HepG2 (cell line): ENCODE measurements around the gene SLC4A5. TPM values are rescaled to one million over a fixed set of nuclear protein-coding genes. Genes with fewer than 3 reads are reported as not detected.
A peak's percentile ranks its signal among the peaks of the same experiment; 100 is the strongest.

Experiments
- ATAC-seq: fragments of 200-7000 bp; cut with Tn5 transposase; 3 replicates; pipeline ENCODE4 v1.9.1; 2020; ENCODE audit warnings: mild to moderate bottlenecking, moderate library complexity
- BruUV-seq: library from RNA; stranded (reverse); fragments of 400-500 nt; replicated peaks from 2 replicates; lab custom pipeline; 2021; lab: Mats Ljungman, UMichigan
- CTCF ChIA-PET: fragments of 300-600 bp; formaldehyde crosslinking; extraction: SDS; loops from one replicate; lab custom pipeline; 2021; ENCODE audit warnings: low total read pairs, inconsistent platforms, low intra/inter-chr PET ratio; lab: Yijun Ruan, JAX
- POLR2A ChIA-PET: fragments of 350-600 bp; sonication (Branson Sonifier 250); formaldehyde crosslinking; loops from one replicate; lab custom pipeline; 2020; ENCODE audit warnings: antibody characterized with exemption, inconsistent platforms; lab: Yijun Ruan, JAX
- DNase-seq: peaks from one replicate; pipeline ENCODE4 v3.0.0-alpha.2; 2015; ENCODE audit warnings: low spot score
- FAIRE-seq: peaks from 3 replicates; lab custom pipeline; 2011; peaks lifted over from hg19 to GRCh38; lab: Jason Lieb, UNC
- H2AFZ ChIP-seq: one replicate; pipeline ENCODE4 v1.6.1; 2011; ENCODE audit warnings: low read length, inconsistent platforms
- H3K27ac ChIP-seq: fragments of 300-600 bp; 3 replicates; pipeline ENCODE4 v1.8.0; 2011; ENCODE audit warnings: mixed run types, mild to moderate bottlenecking, mixed read lengths, low read length, inconsistent platforms; ENCODE audit not compliant: insufficient read depth; ENCODE audit errors: extremely low read length
- H3K27me3 ChIP-seq, 2 experiments: fragments of 200-600 bp in 1 of 2; 2 replicates in 1 of 2; 3 replicates in 1 of 2; pipeline versions ENCODE4 v1.6.0 to v1.8.0; 2011; ENCODE audit warnings: low read length in 2 of 2, mild to moderate bottlenecking in 2 of 2, moderate library complexity in 2 of 2, inconsistent platforms in 1 of 2; ENCODE audit not compliant: insufficient read depth in 2 of 2, control insufficient read depth in 1 of 2
- H3K36me3 ChIP-seq, 2 experiments: fragments of 200-600 bp in 1 of 2; replicated peaks in 1 of 2; 2 replicates in 1 of 2; 3 replicates in 1 of 2; pipeline versions ENCODE4 v1.5.1 to v1.8.0; 2011; ENCODE audit warnings: low read length in 2 of 2, inconsistent platforms in 1 of 2; ENCODE audit not compliant: insufficient read depth in 2 of 2, control insufficient read depth in 1 of 2
- H3K4me1 ChIP-seq: 2 replicates; pipeline ENCODE4 v1.5.1; 2012; ENCODE audit warnings: low read length, inconsistent platforms; ENCODE audit not compliant: insufficient read depth
- H3K4me2 ChIP-seq: 2 replicates; pipeline ENCODE4 v1.6.0; 2011; ENCODE audit warnings: low read depth, low read length, inconsistent platforms
- H3K4me3 ChIP-seq, 3 experiments: fragments of 200-600 bp in 1 of 3; sonication (generic), shearing (Covaris generic) in 1 of 3; replicated peaks in 1 of 3; 2 replicates each; pipeline ENCODE4 v1.5.1; 2011 to 2016; ENCODE audit warnings: low read length in 3 of 3, inconsistent platforms in 2 of 3, low read depth in 2 of 3, mild to moderate bottlenecking in 2 of 3, control low read depth in 1 of 3, mixed read lengths in 1 of 3; ENCODE audit not compliant: insufficient read depth in 1 of 3
- H3K79me2 ChIP-seq: one replicate; pipeline ENCODE4 v1.6.1; 2011; ENCODE audit warnings: low read length, inconsistent platforms; ENCODE audit not compliant: insufficient read depth
- H3K9ac ChIP-seq: 2 replicates; pipeline ENCODE4 v1.6.0; 2011; ENCODE audit warnings: mild to moderate bottlenecking, low read depth, low read length, inconsistent platforms; ENCODE audit not compliant: insufficient read depth
- H3K9me3 ChIP-seq: 2 replicates; pipeline ENCODE4 v1.5.1; 2012; ENCODE audit warnings: mild to moderate bottlenecking, low read length
- H4K20me1 ChIP-seq: 2 replicates; pipeline ENCODE4 v1.6.0; 2011; ENCODE audit warnings: inconsistent platforms, mild to moderate bottlenecking, low read length, moderate library complexity; ENCODE audit not compliant: insufficient read depth
- ZNF550 ChIP-seq: sonication (generic); formaldehyde crosslinking; IDR thresholded peaks from 2 replicates; pipeline ENCODE4 v1.4.0; 2020; ENCODE audit warnings: mild to moderate bottlenecking, missing genetic modification reagents, borderline replicate concordance
- ZNF558 ChIP-seq: sonication (generic); formaldehyde crosslinking; IDR thresholded peaks from 2 replicates; pipeline ENCODE4 v1.9.0; 2022; ENCODE audit warnings: mild to moderate bottlenecking, missing genetic modification reagents, borderline replicate concordance
- WGBS: methylation state at CpG from one replicate; pipeline ENCODE4 v1.1.6; 2017; ENCODE audit warnings: low lambda C conversion rate; 5-methylcytosine and 5-hydroxymethylcytosine counted together
- in situ Hi-C: cut with HindIII; loops from 2 replicates; pipeline ENCODE4 v1.10.0; 2017; ENCODE audit warnings: low pct_unique_long_range_greater_than_20kb; ENCODE audit not compliant: extremely low pct_ligation_motif_present
- intact Hi-C: fragments of 100-400 bp; cut with micrococcal nuclease; formaldehyde crosslinking; loops from one replicate; pipeline ENCODE4 v1.10.0; 2022; ENCODE audit not compliant: unreplicated experiment
- polyA plus RNA-seq, 8 experiments: library from polyadenylated mRNA; depleted of rRNA in 3 of 8; stranded (reverse) in 7 of 8; unstranded in 1 of 8; fragments of >200 nt; fragmentation: Illumina TruSeq in 4 of 8; extraction: Trizol in 4 of 8; gene quantifications; 2 replicates each; pipeline versions ENCODE4 v1.2.1 to v1.2.3, GENCODE V29; 2011 to 2016; ENCODE audit warnings: low read depth in 4 of 8, missing spikeins in 1 of 8, mixed read lengths in 1 of 8; ENCODE audit not compliant: insufficient read depth in 1 of 8
- total RNA-seq, 5 experiments: library from RNA; depleted of rRNA; stranded (reverse); fragments of >200 nt; fragmentation: Illumina TruSeq; extraction: Trizol; gene quantifications; 2 replicates each; pipeline ENCODE4 v1.2.3, GENCODE V29; 2016; ENCODE audit warnings: low read depth in 1 of 5
- TF ChIP-seq, protein P1 (sequence below): sonication (generic); formaldehyde crosslinking; IDR thresholded peaks from 2 replicates; pipeline ENCODE4 v1.4.0; 2020; ENCODE audit warnings: missing genetic modification reagents, borderline replicate concordance

SLC4A5 gene
- total and polyA plus RNA-seq, 2 of the 13 experiments (the other 11 are each of a cell fraction or from before 2014, with no cell fraction given) = 0.50 TPM; not detected in 1

DNA sequence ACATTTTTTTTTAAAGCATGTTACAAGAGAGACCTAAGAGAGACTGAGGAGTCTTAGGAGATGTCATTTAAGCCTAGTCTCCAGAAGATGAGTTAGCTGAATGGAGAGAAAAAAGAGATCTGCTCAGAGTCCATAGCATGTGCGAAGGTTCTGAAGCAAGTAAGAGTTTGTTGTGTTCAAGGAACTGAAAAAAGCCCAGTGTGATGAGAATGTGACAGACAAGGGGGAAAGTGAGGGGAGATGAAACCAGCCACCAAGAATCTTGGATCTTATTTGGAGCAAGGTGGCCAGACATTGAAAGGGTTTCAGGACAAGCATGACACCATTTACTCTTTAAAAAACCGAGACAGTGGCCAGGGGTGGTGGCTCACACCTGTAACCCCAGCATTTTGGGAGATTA is 159.3 kb downstream of the SLC4A5 start:
- intact Hi-C loops = no loop called here
- POLR2A ChIA-PET = interaction anchor here (1.3 kb wide), 1 partner anchor 15 kb away, joined by 3 read pairs; no protein-coding TSS in a partner anchor
- 33% methylated on average over 2 of the region's 2 CpGs for WGBS

More for the DNA sequence above, 159.3 kb downstream of the SLC4A5 start:
- Histone ChIP-seq H3K4me1 (peaks cover 26% of the 10 kb centered on the region), H2AFZ (peak overlapping the region; percentile 21), H3K27me3 (no peaks in the 10 kb centered on the region), H3K27ac (no peak overlapping the region), H4K20me1 (no peaks in the 10 kb centered on the region), H3K4me3 (no peak overlapping the region), H3K4me2 (no peak overlapping the region), H3K36me3 (no peaks in the 10 kb centered on the region), H3K9ac (no peak overlapping the region), H3K9me3 (no peaks in the 10 kb centered on the region), H3K79me2 (no peaks in the 10 kb centered on the region)
- in situ Hi-C loops = no loop called here
- TF ChIP-seq ZNF550 (CRISPR knock-in tag) = no peak
- TF ChIP-seq, protein P1, sequence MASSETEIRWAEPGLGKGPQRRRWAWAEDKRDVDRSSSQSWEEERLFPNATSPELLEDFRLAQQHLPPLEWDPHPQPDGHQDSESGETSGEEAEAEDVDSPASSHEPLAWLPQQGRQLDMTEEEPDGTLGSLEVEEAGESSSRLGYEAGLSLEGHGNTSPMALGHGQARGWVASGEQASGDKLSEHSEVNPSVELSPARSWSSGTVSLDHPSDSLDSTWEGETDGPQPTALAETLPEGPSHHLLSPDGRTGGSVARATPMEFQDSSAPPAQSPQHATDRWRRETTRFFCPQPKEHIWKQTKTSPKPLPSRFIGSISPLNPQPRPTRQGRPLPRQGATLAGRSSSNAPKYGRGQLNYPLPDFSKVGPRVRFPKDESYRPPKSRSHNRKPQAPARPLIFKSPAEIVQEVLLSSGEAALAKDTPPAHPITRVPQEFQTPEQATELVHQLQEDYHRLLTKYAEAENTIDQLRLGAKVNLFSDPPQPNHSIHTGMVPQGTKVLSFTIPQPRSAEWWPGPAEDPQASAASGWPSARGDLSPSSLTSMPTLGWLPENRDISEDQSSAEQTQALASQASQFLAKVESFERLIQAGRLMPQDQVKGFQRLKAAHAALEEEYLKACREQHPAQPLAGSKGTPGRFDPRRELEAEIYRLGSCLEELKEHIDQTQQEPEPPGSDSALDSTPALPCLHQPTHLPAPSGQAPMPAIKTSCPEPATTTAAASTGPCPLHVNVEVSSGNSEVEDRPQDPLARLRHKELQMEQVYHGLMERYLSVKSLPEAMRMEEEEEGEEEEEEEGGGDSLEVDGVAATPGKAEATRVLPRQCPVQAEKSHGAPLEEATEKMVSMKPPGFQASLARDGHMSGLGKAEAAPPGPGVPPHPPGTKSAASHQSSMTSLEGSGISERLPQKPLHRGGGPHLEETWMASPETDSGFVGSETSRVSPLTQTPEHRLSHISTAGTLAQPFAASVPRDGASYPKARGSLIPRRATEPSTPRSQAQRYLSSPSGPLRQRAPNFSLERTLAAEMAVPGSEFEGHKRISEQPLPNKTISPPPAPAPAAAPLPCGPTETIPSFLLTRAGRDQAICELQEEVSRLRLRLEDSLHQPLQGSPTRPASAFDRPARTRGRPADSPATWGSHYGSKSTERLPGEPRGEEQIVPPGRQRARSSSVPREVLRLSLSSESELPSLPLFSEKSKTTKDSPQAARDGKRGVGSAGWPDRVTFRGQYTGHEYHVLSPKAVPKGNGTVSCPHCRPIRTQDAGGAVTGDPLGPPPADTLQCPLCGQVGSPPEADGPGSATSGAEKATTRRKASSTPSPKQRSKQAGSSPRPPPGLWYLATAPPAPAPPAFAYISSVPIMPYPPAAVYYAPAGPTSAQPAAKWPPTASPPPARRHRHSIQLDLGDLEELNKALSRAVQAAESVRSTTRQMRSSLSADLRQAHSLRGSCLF (CRISPR knock-in tag) = no peak
- TF ChIP-seq ZNF558 (CRISPR knock-in tag) = no peak
- no peak for FAIRE-seq
- CTCF ChIA-PET = no interaction called here
- DNase-seq = no peak
- ATAC-seq = no peak
- BruUV-seq = no TSS peak
